BLaER1 treated with 17β-estradiol and CSF1 and Interleukin-3, amounts not matched to agents 10 nM and 100 nM (cell line): ENCODE data around the gene TPPP3.
A peak's percentile ranks its signal among the peaks of the same experiment; 100 is the strongest.

Source experiments
- H3K27ac ChIP-seq, 11 experiments: shearing (Covaris generic); formaldehyde crosslinking; 2 replicates each; pipeline ENCODE4 v1.8.1; 2022
- H3K27me3 ChIP-seq, 11 experiments: shearing (Covaris generic); formaldehyde crosslinking; 2 replicates each; pipeline ENCODE4 v1.8.1; 2022
- H3K36me3 ChIP-seq, 11 experiments: shearing (Covaris generic); formaldehyde crosslinking; 2 replicates each; pipeline ENCODE4 v1.8.1; 2022
- H3K4me1 ChIP-seq, 10 experiments: shearing (Covaris generic); formaldehyde crosslinking; 2 replicates each; pipeline ENCODE4 v1.8.1; 2022
- H3K4me2 ChIP-seq, 11 experiments: shearing (Covaris generic); formaldehyde crosslinking; 2 replicates each; pipeline ENCODE4 v1.8.1; 2022
- H3K4me3 ChIP-seq, 10 experiments: shearing (Covaris generic); formaldehyde crosslinking; 2 replicates each; pipeline ENCODE4 v1.8.1; 2022
- H3K9ac ChIP-seq, 11 experiments: shearing (Covaris generic); formaldehyde crosslinking; 2 replicates each; pipeline ENCODE4 v1.8.1; 2022
- H3K9me3 ChIP-seq, 11 experiments: shearing (Covaris generic); formaldehyde crosslinking; replicated peaks in 1 of 11; 2 replicates each; pipeline ENCODE4 v1.8.1; 2022
- H4K20me1 ChIP-seq, 11 experiments: shearing (Covaris generic); formaldehyde crosslinking; 2 replicates each; pipeline ENCODE4 v1.8.1; 2022
- Cebpa-rat ChIP-seq, 11 experiments: shearing (Covaris generic); IDR thresholded peaks; 2 replicates each; pipeline ENCODE4 v1.8.1; 2022

TPPP3 gene

DNA sequence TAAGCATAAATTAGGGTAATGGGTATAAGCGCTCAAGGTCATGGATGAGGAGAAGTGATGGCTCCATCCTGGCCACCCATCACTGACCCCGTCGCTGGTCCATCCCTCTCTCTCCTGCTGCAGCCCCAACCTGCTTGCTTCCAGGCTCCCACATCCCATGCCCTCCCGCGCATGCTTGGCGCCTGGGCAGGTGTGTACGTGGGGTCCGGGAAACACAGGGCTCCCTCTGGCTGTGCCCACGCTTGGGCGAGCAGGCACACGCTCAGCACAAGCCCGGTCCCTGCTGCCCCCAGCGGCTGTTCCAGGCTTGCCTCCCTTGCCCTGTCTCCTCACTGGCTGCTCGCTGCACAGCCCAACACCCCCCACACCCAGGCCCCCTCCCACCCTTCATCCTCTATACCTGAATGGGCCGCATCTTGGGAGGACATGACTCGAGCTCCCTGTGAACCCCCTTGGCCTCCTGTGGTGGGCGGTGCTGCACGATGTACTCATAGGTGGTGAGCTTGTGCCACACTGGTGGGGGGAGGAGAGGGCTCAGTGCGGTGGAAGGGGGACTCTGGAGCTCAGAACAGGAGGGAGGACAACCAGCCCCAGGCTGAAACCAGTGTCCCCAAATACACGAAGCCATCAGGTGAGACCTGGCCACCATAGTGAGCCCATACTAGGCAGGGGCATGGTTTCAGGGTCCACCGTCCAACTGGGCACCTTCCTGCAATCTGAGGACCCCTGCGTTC, 4.7 kb upstream of the TPPP3 start:
- Histone ChIP-seq H3K27ac (no peak overlapping the region), H3K4me2 (no peak overlapping the region), H3K4me3 (no peak overlapping the region), H3K9me3 (no peaks in the 10 kb centered on the region), H3K27me3 (peaks cover 36 to 45% (median 41%) of the 10 kb centered on the region in 11 experiments), H3K36me3 (no peaks in the 10 kb centered on the region), H3K4me1 (peaks cover 21 to 52% (median 37%) of the 10 kb centered on the region in 10 experiments), H4K20me1 (peaks cover 11 to 37% (median 20%) of the 10 kb centered on the region in 11 experiments; a peak in 17 of 22 replicates), H3K9ac (no peak overlapping the region)
- no peak for TF ChIP-seq Cebpa-rat (IDR thresholded peaks at IDR 0.05)

GRCh38 chr16:67397036-67397801, 3.9 kb upstream of the TPPP3 start:
- Histone ChIP-seq H3K27me3 (peaks cover 44 to 53% (median 49%) of the 10 kb centered on the region in 11 experiments), H3K4me1 (peaks cover 21 to 59% (median 39%) of the 10 kb centered on the region in 10 experiments), H3K27ac (peak overlapping the region in 1 of 11 experiments; percentile 46; a peak in 1 of 22 replicates), H3K4me2 (peak overlapping the region in 2 of 11 experiments; percentile 7 to 83; a peak in 1 of 22 replicates), H3K9ac (no peak overlapping the region), H4K20me1 (peaks cover 11 to 39% (median 20%) of the 10 kb centered on the region in 11 experiments; a peak in 17 of 22 replicates), H3K9me3 (no peaks in the 10 kb centered on the region), H3K36me3 (no peaks in the 10 kb centered on the region), H3K4me3 (no peak overlapping the region)
- TF ChIP-seq Cebpa-rat (IDR thresholded peaks at IDR 0.05): no peak

DNA sequence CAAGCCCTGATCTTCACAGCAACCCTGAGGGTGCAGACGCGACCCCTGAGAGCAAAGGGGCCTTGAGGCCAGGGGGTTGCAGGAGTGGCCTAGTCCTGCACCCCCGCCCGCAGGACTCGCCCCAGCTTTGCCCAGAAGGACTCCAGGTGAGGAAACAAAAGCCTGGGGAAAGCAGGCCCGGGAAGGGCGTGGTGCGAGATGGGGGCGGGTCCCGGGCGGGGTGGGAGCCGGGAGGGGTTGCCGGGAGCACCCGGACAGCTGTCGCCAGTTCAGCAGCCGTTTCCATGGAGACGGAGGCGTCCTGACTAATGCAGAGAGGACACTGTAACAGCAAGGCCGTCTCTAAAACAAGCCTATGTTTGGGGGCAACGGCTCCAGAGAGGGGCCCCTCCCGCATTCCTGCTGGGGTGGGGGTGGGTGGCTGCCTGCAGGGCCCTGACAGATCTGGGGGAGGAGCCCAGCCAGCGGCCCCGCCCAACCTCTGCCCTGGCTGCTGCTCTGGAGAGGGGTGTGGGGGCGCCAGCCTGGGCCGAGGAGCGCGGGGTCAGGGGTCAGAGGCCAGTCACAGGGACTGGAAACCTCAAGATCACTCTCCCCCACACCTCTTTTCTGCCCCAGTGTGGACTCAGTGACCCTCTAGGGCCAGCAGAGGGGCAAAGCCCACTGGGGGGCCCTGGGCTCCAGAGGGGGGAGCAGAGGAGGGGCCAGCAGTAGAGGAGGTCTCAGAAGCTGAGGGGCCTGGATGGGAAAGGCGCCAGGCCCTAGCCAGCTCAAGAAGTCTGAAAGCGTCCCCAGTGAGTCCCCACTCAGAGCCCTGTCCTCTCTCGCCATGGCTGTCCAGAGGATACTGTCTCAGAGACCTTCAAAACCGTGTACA, 3.1 kb upstream of the TPPP3 start:
- peak overlapping the region; percentile 26 to 88 (median 70); a peak in 19 of 22 replicates for H3K4me2 ChIP-seq
- no peak overlapping the region for H3K9ac ChIP-seq
- peak overlapping the region in 1 of 11 experiments; percentile 46; a peak in 1 of 22 replicates for H3K27ac ChIP-seq
- TF ChIP-seq Cebpa-rat (IDR thresholded peaks at IDR 0.05): no peak
- H3K9me3 ChIP-seq: no peaks in the 10 kb centered on the region
- peaks cover 11 to 47% (median 23%) of the 10 kb centered on the region in 11 experiments; a peak in 17 of 22 replicates for H4K20me1 ChIP-seq
- H3K36me3 ChIP-seq: no peaks in the 10 kb centered on the region
- no peak overlapping the region for H3K4me3 ChIP-seq
- H3K4me1 ChIP-seq: peaks cover 21 to 67% (median 45%) of the 10 kb centered on the region in 10 experiments
- H3K27me3 ChIP-seq: peaks cover 52 to 61% (median 57%) of the 10 kb centered on the region in 11 experiments

GRCh38 chr16:67395458-67396158, 2.3 kb upstream of the TPPP3 start:
- Histone ChIP-seq H3K4me2 (peak overlapping the region; percentile 26 to 88 (median 70)), H3K4me3 (no peak overlapping the region), H3K9ac (no peak overlapping the region), H3K4me1 (peaks cover 21 to 75% (median 53%) of the 10 kb centered on the region in 10 experiments), H3K27ac (no peak overlapping the region; a peak in 1 of 22 replicates), H4K20me1 (peaks cover 11 to 55% (median 24%) of the 10 kb centered on the region in 11 experiments; a peak in 18 of 22 replicates), H3K27me3 (peaks cover 57 to 68% (median 65%) of the 10 kb centered on the region in 11 experiments), H3K36me3 (no peaks in the 10 kb centered on the region), H3K9me3 (no peaks in the 10 kb centered on the region)
- TF ChIP-seq Cebpa-rat (IDR thresholded peaks at IDR 0.05): no peak

- H4K20me1 ChIP-seq: peaks cover 11 to 59% (median 24%) of the 10 kb centered on the region in 11 experiments; a peak in 18 of 22 replicates
- no peak overlapping the region; a peak in 1 of 22 replicates for H3K27ac ChIP-seq
- H3K36me3 ChIP-seq: no peaks in the 10 kb centered on the region
- no peaks in the 10 kb centered on the region for H3K9me3 ChIP-seq
- H3K4me3 ChIP-seq: no peak overlapping the region
- H3K27me3 ChIP-seq: peaks cover 57 to 71% (median 65%) of the 10 kb centered on the region in 11 experiments
- peaks cover 21 to 80% (median 58%) of the 10 kb centered on the region in 10 experiments for H3K4me1 ChIP-seq
- TF ChIP-seq Cebpa-rat (IDR thresholded peaks at IDR 0.05): no peak
- peak overlapping the region; percentile 26 to 88 (median 70); a peak in 19 of 22 replicates for H3K4me2 ChIP-seq
- no peak overlapping the region for H3K9ac ChIP-seq
These were observed 1.8 kb upstream of the TPPP3 start for GRCh38 chr16:67395105-67395457.

DNA sequence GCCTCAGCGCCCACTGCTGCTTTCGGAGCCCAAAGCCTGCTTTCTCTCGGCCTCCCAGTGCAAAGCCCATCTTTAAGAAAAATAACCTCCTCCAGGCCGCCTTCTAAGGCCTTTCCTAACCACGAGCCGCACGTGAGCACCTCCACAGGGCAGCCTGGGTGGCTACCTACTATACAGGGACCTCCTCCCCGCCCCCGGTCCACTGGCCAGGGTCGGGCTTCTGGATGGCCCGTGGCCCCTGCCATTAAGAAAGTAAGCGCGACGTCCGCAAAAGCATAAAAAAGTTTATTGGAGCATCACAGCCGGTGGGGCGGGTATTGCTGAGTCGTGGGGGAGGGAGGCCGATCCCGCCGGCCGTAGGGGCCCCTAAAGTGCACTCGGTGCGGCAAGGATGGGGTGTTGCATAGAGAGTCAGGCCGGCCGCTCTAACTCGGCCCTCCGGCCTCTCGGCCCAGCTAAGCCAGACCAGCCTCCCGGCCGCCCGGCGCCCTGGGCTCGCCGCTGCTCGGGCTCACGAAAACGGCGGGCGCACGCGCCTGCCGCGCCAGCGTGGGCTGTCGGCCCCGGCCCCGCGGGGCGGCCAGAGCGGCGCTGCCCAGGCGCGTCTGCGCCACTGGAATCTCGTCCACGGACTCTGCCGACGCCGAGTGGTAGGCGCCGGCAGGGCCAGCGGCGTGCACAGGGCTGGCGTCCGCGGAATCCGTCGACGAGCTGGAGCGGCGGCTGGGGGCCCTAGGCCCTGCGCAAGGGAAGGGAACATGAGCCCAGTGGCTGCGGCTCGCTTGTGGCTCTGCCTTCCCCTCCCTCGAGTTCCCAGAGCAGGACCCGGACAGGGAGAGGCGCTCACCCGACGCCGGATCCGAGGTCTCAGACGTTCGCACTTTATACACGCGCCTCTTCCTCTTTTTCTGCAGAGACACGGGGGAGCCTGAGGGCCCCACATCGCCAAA, 1.1 kb upstream of the TPPP3 start:
- Histone ChIP-seq H3K4me3 (peak overlapping the region in 4 of 10 experiments; percentile 19 to 35 (median 28); a peak in 5 of 20 replicates), H3K36me3 (no peaks in the 10 kb centered on the region), H3K27me3 (peaks cover 57 to 77% (median 65%) of the 10 kb centered on the region in 11 experiments), H4K20me1 (peaks cover 11 to 66% (median 24%) of the 10 kb centered on the region in 11 experiments; a peak in 18 of 22 replicates), H3K9ac (peak overlapping the region in 1 of 11 experiments; percentile 21; a peak in 1 of 22 replicates), H3K4me2 (peak overlapping the region; percentile 26 to 88 (median 70); a peak in 20 of 22 replicates), H3K9me3 (no peaks in the 10 kb centered on the region), H3K27ac (no peak overlapping the region; a peak in 1 of 22 replicates), H3K4me1 (peaks cover 21 to 83% (median 62%) of the 10 kb centered on the region in 10 experiments)
- no peak for TF ChIP-seq Cebpa-rat (IDR thresholded peaks at IDR 0.05)

DNA sequence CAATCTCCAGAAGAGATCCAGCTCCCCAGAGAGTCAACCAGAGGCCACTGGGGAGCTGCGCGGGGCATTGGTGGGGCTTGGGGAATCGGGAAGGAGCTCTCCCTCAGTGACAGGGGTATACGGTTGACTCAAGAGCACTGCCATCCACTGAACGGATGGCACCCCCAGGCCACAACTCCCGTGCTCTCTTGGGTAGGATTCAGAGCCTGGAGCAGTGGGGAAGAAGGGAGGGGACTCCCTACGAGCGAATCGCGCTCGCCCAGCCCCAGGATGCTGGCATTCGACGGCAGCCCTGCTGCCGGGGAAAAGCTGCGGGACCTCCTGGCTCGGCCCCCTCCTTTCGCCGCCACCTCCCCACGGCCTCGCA, 473 bp upstream of the TPPP3 start:
- Histone ChIP-seq H3K9ac (no peak overlapping the region), H3K4me3 (peak overlapping the region in 1 of 10 experiments; percentile 35; a peak in 3 of 20 replicates), H3K9me3 (no peaks in the 10 kb centered on the region), H3K4me1 (peaks cover 21 to 89% (median 68%) of the 10 kb centered on the region in 10 experiments), H3K4me2 (peak overlapping the region in 9 of 11 experiments; percentile 18 to 88 (median 78); a peak in 15 of 22 replicates), H3K36me3 (no peaks in the 10 kb centered on the region), H4K20me1 (peaks cover 11 to 69% (median 24%) of the 10 kb centered on the region in 11 experiments; a peak in 18 of 22 replicates), H3K27ac (no peak overlapping the region), H3K27me3 (peaks cover 57 to 77% (median 65%) of the 10 kb centered on the region in 11 experiments)
- no peak for TF ChIP-seq Cebpa-rat (IDR thresholded peaks at IDR 0.05)
